ENCODE data around the gene AP5B1.

GRCh38 chr11:65817312-65817834 is 36.6 kb upstream of the AP5B1 start:
- TF ChIP-seq TAF1 (IDR thresholded peaks at IDR 0.05; ENCODE audit: borderline replicate concordance, insufficient read depth, low read length) (no peak), POLR2AphosphoS5 (IDR thresholded peaks at IDR 0.05; ENCODE audit: low read depth, low read length) (no peak), SIN3A (IDR thresholded peaks at IDR 0.05; ENCODE audit: borderline replicate concordance, insufficient read depth, low read length) (no peak)
- TF ChIP-seq, protein P1, sequence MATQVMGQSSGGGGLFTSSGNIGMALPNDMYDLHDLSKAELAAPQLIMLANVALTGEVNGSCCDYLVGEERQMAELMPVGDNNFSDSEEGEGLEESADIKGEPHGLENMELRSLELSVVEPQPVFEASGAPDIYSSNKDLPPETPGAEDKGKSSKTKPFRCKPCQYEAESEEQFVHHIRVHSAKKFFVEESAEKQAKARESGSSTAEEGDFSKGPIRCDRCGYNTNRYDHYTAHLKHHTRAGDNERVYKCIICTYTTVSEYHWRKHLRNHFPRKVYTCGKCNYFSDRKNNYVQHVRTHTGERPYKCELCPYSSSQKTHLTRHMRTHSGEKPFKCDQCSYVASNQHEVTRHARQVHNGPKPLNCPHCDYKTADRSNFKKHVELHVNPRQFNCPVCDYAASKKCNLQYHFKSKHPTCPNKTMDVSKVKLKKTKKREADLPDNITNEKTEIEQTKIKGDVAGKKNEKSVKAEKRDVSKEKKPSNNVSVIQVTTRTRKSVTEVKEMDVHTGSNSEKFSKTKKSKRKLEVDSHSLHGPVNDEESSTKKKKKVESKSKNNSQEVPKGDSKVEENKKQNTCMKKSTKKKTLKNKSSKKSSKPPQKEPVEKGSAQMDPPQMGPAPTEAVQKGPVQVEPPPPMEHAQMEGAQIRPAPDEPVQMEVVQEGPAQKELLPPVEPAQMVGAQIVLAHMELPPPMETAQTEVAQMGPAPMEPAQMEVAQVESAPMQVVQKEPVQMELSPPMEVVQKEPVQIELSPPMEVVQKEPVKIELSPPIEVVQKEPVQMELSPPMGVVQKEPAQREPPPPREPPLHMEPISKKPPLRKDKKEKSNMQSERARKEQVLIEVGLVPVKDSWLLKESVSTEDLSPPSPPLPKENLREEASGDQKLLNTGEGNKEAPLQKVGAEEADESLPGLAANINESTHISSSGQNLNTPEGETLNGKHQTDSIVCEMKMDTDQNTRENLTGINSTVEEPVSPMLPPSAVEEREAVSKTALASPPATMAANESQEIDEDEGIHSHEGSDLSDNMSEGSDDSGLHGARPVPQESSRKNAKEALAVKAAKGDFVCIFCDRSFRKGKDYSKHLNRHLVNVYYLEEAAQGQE (IDR thresholded peaks at IDR 0.05; ENCODE audit: insufficient read depth in 1 of 2, low read depth in 2 of 2, low read length in 2 of 2), result no peak

Measured in PFSK-1 (cell line).